Stimulated activated CD4-positive, alpha-beta T cell treated with anti-CD3 and anti-CD28 coated beads, Interleukin-12 subunit alpha, Interleukin-12 subunit beta, amount 100 ng/mL, for 4 hours (primary cell): ENCODE results near the gene PTGDS.

Source experiments
- DNase-seq: peaks from one replicate; pipeline ENCODE4 v3.0.0-alpha.2; 2020

PTGDS gene

GRCh38 chr9:136974817-136975535 lies 2.3 kb upstream of the PTGDS start:
- no peak for DNase-seq

DNA sequence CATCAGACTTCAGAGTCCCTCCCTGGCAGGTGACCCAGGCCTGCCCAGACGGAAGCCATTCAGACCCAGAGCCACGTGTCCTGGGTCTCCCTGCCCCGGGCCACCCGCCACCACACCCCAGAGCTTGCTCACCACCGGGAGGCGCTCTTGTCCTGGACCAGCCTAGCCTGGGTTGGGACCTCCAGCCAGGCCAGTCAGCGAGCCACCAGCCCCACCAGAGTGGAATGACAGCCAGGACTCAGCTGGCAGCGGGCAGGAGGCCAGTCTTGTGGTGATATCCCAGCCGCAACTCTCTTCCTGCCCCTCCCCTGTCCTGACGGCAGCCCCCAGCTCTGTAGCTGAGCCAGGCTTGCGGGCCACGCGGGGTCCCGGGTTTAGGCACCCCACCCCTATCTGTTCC lies 1.7 kb upstream of the PTGDS start:
- DNase-seq: peak; percentile 12

DNA sequence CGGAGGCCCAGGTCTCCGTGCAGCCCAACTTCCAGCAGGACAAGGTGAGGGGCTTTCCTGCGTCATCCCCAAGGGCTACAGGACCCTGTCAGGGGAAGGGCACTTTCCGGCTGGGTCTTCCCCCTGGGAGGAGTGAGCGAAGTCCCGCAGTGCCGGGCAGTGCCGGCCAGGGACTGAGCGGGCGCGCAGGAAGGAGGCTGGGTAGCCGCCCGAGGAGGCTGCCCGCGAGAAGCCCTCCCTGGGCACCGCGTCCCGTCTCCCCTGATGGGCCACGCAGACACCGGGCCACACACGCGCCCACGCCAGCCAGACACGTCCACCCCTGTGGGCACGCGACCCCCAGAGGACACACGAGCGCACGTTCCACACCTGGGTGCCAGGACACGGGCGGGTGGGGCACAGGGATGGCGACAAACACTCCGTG lies 357 bp downstream of the PTGDS start:
- DNase-seq: no peak

- DNase-seq: peak; percentile 54
Measured at GRCh38 chr9:136978073-136978864, 965 bp downstream of the PTGDS start.

GRCh38 chr9:136978865-136979544 lies 1.7 kb downstream of the PTGDS start:
- DNase-seq: no peak

DNA sequence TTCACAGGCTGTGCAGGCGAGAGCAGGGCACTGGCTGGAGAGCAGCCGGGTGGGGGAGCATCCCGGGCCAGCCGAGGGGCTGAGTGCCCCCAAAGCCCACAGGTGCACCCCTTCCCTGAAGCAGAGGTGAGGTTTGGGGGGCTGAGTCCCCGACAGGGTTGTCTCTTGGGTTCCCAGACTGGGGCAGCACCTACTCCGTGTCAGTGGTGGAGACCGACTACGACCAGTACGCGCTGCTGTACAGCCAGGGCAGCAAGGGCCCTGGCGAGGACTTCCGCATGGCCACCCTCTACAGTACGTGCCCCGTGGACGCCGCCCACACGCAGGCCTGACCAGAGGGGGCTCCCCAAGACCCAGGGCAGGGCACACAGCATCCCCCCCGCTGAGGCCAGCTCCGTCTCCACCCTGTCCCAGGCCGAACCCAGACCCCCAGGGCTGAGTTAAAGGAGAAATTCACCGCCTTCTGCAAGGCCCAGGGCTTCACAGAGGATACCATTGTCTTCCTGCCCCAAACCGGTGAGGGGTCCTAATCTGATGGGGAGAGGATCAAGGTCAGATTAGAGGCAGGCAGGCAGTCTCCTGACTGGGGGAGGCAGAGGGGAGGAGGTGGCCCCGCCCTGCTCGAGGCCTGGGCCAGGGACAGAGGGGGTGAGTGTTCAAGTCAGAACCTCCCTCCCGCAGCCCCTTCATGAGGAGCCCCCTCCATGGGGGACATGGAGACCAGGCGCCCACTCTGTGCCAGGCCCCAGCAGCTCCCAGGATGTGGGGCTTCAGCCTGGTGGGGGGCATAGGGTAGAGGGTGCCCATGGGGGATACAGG lies 2.7 kb downstream of the PTGDS start:
- no peak for DNase-seq

DNA sequence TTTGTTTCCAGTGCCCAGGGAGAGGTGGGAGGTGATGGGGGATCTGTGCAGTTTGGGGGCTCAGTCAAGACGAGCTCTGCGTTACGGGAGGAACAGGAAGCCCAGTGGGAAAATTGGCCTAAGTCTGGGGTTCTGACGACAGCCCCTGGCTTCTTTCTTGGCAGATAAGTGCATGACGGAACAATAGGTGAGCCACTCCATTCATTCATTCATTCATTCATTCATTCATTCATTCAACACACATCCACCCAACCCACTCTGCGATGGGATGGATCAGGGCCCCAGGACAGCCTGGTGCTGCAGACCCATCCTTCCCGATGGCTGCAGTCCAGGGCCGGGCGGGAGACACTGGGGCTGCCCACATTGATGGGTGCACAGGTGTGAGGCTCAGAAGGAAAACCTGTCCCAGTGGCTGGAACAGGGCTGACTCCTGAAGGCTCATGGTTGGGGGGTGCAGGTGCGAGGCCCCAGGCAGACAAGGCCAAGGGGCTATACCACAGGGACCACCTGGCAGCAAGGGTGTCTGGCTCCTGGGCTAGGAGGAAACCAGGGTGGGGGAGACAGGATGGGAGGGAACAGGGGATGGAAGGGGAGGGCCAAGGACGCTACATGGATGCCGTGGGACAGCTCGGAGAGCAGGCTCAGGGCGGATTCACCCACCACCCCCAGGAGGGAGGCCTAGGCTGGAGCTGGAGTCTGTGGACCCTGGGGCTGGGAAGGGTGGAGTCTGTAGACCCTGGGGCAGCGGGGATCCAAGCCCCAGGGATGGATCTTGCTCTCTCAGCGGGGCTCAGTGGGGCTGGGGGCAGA lies 3.6 kb downstream of the PTGDS start:
- DNase-seq: no peak

DNA sequence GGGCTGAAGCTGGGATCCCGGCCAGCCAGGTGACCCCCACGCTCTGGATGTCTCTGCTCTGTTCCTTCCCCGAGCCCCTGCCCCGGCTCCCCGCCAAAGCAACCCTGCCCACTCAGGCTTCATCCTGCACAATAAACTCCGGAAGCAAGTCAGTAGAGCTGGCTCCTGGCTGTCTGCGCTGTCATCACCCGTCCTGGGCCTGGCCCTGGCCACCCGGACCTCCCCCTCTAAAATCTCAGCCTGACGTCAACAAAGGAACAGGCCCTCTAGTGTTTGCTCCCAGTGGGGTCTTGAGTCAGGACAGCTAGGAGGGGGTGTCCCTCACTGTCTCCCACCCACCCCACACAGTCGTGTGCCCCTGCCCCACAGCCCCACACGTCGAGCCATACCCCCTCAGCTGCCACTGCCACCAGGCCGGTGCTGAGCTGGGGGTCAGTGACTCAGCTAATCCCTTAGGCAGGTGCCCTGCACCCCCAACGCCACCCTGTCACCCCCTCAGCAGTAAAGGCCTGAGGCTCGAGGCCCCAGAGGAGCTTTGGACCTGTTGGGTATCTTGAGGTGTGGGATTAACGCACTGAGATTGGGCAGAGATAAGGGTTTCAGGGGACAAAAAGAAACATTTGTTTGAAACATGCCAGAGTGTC lies 4.4 kb downstream of the PTGDS start:
- no peak for DNase-seq

DNA sequence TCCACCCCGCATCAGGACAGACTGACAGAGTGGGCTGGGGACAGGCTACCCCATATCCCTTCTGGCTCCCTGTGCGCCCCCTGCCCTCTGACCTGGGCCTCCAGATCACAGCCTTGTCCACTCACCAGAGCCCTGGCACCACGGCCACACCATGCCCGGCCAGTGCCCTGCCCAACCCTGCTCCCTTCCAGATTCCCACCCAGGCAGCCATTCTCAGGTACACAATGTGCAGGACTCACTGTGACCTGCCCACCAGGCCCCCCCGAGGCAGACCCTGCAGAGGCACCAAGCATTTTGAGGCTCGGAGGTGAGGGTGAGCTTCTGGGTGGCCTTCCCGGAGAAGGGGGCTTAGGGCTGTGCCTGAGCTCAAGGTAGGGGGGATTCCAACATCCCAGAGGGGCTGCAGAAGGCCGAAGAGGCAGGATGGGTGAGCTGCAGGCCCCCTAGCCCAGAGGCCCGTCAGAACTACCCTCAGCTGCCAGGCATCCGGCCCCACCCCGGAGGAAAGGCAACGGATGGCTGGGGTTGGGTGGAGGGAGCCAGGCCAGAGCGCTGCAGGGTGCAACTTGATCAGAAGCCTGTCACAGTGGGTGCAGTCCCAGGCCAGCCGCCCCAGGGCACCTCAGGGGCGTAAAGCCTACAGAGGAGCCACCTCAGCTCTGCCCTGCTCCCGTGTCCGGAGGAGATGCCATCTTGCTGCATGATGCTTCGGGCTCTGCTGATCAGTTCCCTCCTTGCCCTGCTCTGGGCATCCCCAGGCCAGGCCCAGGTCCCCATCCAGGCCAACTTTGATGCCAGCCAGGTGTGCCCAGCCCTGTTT lies 5.1 kb downstream of the PTGDS start, which contains the start of gene LCNL1:
Gene LCNL1, plus strand, starts transcription at position 762 of the 820 bp plus-strand sequence. CDS start 594 bp downstream, outside the sequence.
- DNase-seq: no peak

DNA sequence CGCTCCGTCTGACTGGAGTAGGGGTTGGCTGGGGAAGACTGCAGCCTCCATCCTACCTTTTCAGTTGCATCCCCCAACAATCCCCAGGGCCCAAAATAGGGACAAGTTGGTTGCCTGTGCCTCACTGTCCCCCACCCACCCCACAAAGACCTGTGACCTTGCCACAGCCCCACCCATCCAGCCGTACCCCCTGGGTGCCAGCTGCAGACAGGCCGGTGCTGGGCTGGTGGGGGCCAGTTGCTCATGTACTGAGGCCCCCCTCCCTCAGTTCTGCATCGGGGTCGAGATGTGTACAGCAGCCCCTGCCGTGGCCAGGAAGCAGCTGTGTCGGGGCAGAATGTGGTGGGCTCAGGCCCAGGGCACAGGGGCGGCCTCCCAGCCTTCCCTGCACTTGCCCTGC lies 5.9 kb downstream of the PTGDS start:
- DNase-seq: no peak

GRCh38 chr9:136983656-136984314 lies 6.5 kb downstream of the PTGDS start:
- DNase-seq: no peak

DNA sequence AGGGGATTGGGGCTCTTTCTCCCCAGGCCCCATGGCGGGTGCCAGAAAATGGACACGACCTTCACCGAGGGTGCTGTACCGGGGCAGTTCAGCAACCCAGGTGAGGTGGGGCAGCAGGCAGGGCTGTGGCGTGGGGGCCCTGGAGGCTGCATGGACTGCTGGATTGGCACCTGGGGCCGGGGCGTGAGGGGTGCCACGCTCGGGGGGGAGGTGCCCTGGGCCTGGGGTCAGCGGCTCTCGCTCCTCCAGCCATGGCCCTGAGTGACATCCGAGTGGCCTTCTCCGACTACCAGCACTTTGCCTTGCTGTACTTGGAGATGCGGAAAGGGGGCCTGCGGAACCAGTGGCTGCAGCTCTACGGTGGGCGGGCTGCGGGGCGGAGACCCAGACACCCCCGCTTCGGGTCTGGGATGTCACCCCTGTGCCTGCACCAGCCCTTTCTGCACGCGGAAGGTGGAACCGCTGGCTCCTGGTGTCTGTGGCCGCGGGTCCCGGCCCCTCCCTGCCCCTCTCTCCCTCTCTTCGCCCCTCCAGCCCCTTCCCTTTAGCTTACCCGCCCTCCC lies 7.2 kb downstream of the PTGDS start:
- DNase-seq: no peak

- DNase-seq: no peak
Measured at GRCh38 chr9:136985027-136985602, 7.8 kb downstream of the PTGDS start.

- no peak for DNase-seq
Measured at GRCh38 chr9:136985853-136986252, 8.5 kb downstream of the PTGDS start.

DNA sequence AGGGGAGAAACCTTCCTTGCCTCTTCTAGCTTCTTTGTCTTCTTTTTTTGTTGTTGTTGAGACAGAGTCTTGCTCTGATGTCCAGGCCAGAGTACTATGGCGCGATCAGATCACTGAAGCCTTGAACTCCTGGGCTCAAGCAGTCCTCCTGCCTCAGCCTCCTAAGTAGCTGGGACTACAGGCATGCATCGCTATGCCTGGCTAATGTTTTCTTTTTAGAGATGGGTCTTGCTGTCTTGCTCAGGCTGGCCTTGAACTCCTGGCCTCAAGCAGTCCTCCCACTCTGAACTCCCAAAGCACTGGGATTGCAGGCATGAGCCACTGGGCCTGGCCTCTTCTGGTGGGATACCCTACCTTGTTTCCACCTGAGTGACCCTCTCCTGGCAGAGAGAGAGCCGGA lies 11.6 kb downstream of the PTGDS start:
- DNase-seq: no peak

- no peak for DNase-seq
Measured at GRCh38 chr9:136990242-136990911, 13.1 kb downstream of the PTGDS start.

- DNase-seq: peak; percentile 96
Measured at GRCh38 chr9:136991993-136992818, 14.9 kb downstream of the PTGDS start, which contains the start of gene PAXX. TSS of gene PAXX (plus strand) at chr9:136992422. CDS start at chr9:136992444, 22 bp downstream.
